B cell (primary cell): Measurements from ENCODE around the gene PROM1.

Experiments
- CTCF ChIP-seq: fragments of 200-600 bp; IDR thresholded peaks from one replicate; pipeline ENCODE4 v1.8.0; 2022; ENCODE audit warnings: antibody characterized with exemption, mild to moderate bottlenecking
- EZH2 ChIP-seq: IDR thresholded peaks from 2 replicates; pipeline ENCODE4 v1.6.1; 2012; ENCODE audit warnings: borderline replicate concordance, low read depth, mild to moderate bottlenecking, moderate library complexity, low read length; ENCODE audit not compliant: insufficient read depth, poor library complexity, severe bottlenecking

GRCh38 chr4:15920723-15921591 lies 162.9 kb downstream of the PROM1 start:
- TF ChIP-seq CTCF (no peak), EZH2 (no peak)
